OCI-LY7 (cell line): ENCODE data around the gene UQCC5. TPM values are rescaled to one million over a fixed set of nuclear protein-coding genes. Genes with fewer than 3 reads are reported as not detected.

Source experiments
- BruUV-seq: library from RNA; stranded (reverse); fragments of 400-500 nt; replicated peaks from 2 replicates; lab custom pipeline; 2021; lab: Mats Ljungman, UMichigan
- CTCF ChIA-PET: fragments of 300-600 bp; sonication (Branson Sonifier 250); formaldehyde crosslinking; loops from one replicate; lab custom pipeline; 2022; ENCODE audit warnings: antibody characterized with exemption; ENCODE audit not compliant: unreplicated experiment; lab: Charles Lee
- POLR2A ChIA-PET: fragments of 300-600 bp; sonication (Branson Sonifier 250); formaldehyde crosslinking; loops from one replicate; lab custom pipeline; 2022; ENCODE audit warnings: antibody characterized with exemption; lab: Charles Lee
- DNase-seq: peaks from one replicate; pipeline ENCODE4 v3.0.0-alpha.2; 2015; ENCODE audit warnings: low spot score
- H2AFZ ChIP-seq: fragments of 200-600 bp; sonication (generic), shearing (Covaris generic); 2 replicates; pipeline ENCODE4 v1.6.1; 2014; ENCODE audit warnings: mild to moderate bottlenecking, antibody characterized with exemption, low read length, moderate library complexity
- H3K27ac ChIP-seq: fragments of 200-600 bp; sonication (generic); 2 replicates; pipeline ENCODE4 v1.5.1; 2014; ENCODE audit warnings: mixed run types, low read depth, mild to moderate bottlenecking, moderate library complexity, low read length, inconsistent platforms; ENCODE audit not compliant: poor library complexity, severe bottlenecking
- H3K36me3 ChIP-seq: fragments of 200-600 bp; sonication (generic); 2 replicates; pipeline ENCODE4 v1.6.1; 2014; ENCODE audit warnings: mild to moderate bottlenecking, antibody characterized with exemption, low read length, moderate library complexity, mixed read lengths; ENCODE audit not compliant: insufficient read depth
- H3K4me1 ChIP-seq: fragments of 200-600 bp; sonication (generic); 2 replicates; pipeline ENCODE4 v1.5.1; 2014; ENCODE audit warnings: mild to moderate bottlenecking, low read length; ENCODE audit not compliant: insufficient read depth, poor library complexity, severe bottlenecking
- H3K4me2 ChIP-seq: fragments of 200-600 bp; sonication (generic); 2 replicates; pipeline ENCODE4 v1.6.1; 2014; ENCODE audit warnings: mild to moderate bottlenecking, low read length
- H3K4me3 ChIP-seq: fragments of 200-600 bp; sonication (generic); 2 replicates; pipeline ENCODE4 v1.5.1; 2014; ENCODE audit warnings: mild to moderate bottlenecking, low read depth, low read length; ENCODE audit not compliant: poor library complexity, severe bottlenecking
- H3K79me2 ChIP-seq: fragments of 200-600 bp; sonication (generic); 2 replicates; pipeline ENCODE4 v1.6.1; 2016; ENCODE audit warnings: low read depth, mild to moderate bottlenecking, low read length, moderate library complexity, mixed read lengths; ENCODE audit not compliant: insufficient read depth
- H3K9me2 ChIP-seq: fragments of 200-600 bp; sonication (generic); 2 replicates; pipeline ENCODE4 v1.6.1; 2016; ENCODE audit warnings: mild to moderate bottlenecking, low read length, mixed read lengths; ENCODE audit not compliant: insufficient read depth
- H3K9me3 ChIP-seq: fragments of 200-600 bp; sonication (generic); 2 replicates; pipeline ENCODE4 v1.6.1; 2014; ENCODE audit warnings: mild to moderate bottlenecking, mixed run types, low read length, mixed read lengths
- H4K20me1 ChIP-seq: fragments of 200-600 bp; sonication (generic); 2 replicates; pipeline ENCODE4 v1.6.1; 2014; ENCODE audit warnings: mild to moderate bottlenecking, antibody characterized with exemption, low read length, moderate library complexity, mixed read lengths; ENCODE audit not compliant: insufficient read depth
- CTCF ChIP-seq: fragments of 200-600 bp; sonication (generic); conservative IDR thresholded peaks from 2 replicates; pipeline ENCODE4 v1.5.1; 2014; ENCODE audit warnings: mild to moderate bottlenecking, antibody characterized with exemption, low read length, moderate library complexity, mixed read lengths
- EZH2phosphoT487 ChIP-seq: fragments of 200-600 bp; sonication (generic); IDR thresholded peaks from 2 replicates; pipeline ENCODE4 v1.6.1; 2018; ENCODE audit warnings: low read depth, borderline replicate concordance, mild to moderate bottlenecking, mixed run types, antibody characterized with exemption, low read length, moderate library complexity, mixed read lengths
- intact Hi-C: fragments of 100-400 bp; cut with micrococcal nuclease; formaldehyde crosslinking; loops from one replicate; pipeline ENCODE4 v1.10.0; 2022; ENCODE audit not compliant: unreplicated experiment
- total RNA-seq, 2 experiments: library from RNA; depleted of rRNA in 1 of 2; stranded (reverse); fragments of >200 nt in 1 of 2; shearing (Covaris generic) in 1 of 2; gene quantifications; 2 replicates each; pipeline ENCODE4 v1.2.3, GENCODE V29; 2014 to 2022

Gene UQCC5
- total RNA-seq, 2 experiments from 2014 or later: 18.4 to 25.6 TPM

- no peak for TF ChIP-seq EZH2phosphoT487
- no peak for TF ChIP-seq CTCF
- POLR2A ChIA-PET: no interaction called here
- no peaks in the 10 kb centered on the region for H3K9me2 ChIP-seq
Observed at GRCh38 chr3:52516509-52517195, 19.8 kb upstream of the UQCC5 start.

DNA sequence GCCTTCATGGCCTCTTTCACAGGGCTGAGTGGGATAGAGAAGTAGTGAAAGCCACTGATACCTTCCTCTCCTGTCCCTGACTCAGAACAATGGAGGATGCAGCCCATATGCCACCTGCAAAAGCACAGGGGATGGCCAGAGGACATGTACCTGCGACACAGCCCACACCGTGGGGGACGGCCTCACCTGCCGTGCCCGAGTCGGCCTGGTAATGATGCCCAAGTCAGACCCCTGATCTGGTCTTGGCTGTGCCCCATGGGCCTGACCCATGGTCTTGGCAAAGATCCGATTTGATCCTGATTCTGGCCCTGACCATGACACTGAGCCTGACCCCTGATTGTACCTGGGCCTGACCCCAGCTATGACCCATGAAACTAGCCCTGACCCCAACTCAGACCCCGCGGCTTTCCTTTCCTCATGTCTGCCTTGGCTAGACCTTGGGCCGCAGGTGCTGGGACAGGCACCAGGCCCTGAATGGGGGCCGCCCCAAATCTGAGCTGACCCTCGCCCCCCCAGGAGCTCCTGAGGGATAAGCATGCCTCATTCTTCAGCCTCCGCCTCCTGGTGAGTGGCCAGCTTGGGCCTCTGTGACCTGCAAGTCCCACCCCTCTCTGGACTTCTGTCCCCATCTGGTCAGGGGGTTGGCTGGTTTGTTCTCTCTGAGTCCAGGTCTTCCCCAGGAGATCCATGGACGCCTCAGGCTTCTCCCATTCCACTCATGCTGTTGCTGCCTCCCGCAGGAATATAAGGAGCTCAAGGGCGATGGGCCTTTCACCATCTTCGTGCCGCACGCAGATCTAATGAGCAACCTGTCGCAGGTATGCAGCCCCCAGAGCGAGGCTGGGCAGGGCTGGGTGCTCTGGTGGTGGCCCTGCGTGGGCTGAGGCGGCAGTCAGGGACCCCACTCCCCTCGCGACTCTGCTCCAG lies 18.3 kb upstream of the UQCC5 start:
- Histone ChIP-seq H3K79me2 (no peaks in the 10 kb centered on the region), H4K20me1 (no peaks in the 10 kb centered on the region), H2AFZ (no peak overlapping the region), H3K9me2 (no peaks in the 10 kb centered on the region), H3K9me3 (no peaks in the 10 kb centered on the region), H3K36me3 (no peaks in the 10 kb centered on the region), H3K27ac (no peak overlapping the region), H3K4me2 (no peak overlapping the region), H3K4me3 (no peak overlapping the region), H3K4me1 (no peaks in the 10 kb centered on the region)
- BruUV-seq: no TSS peak
- TF ChIP-seq EZH2phosphoT487 (no peak), CTCF (no peak)
- DNase-seq: no peak
- POLR2A ChIA-PET: interaction anchor here (0.5 kb wide), 1 partner anchor 45 kb away, joined by 3 read pairs; no protein-coding TSS in a partner anchor
- CTCF ChIA-PET: interaction anchor here (0.5 kb wide), 1 partner anchor 8 kb away, joined by 3 read pairs; no protein-coding TSS in a partner anchor
- intact Hi-C loops: no loop called here

More at GRCh38 chr3:52516509-52517195, 19.8 kb upstream of the UQCC5 start:
- Histone ChIP-seq H4K20me1 (no peaks in the 10 kb centered on the region), H3K4me1 (no peaks in the 10 kb centered on the region), H3K4me3 (no peak overlapping the region), H3K27ac (no peak overlapping the region), H3K79me2 (no peaks in the 10 kb centered on the region), H2AFZ (no peak overlapping the region), H3K9me3 (no peaks in the 10 kb centered on the region), H3K36me3 (no peaks in the 10 kb centered on the region), H3K4me2 (no peak overlapping the region)
- BruUV-seq: no TSS peak
- intact Hi-C loops: no loop called here
- no peak for DNase-seq
- CTCF ChIA-PET: no interaction called here
